MM.1S (cell line): Measurements from ENCODE around the gene PAX8.
"Not testable (repeated sequence)": the region's sequence is repeated elsewhere in the genome, so short reads cannot be mapped to it uniquely, and the experiment has no call there.

Experiments
- DNase-seq: peaks from one replicate; pipeline ENCODE4 v3.0.0-alpha.2; 2015
- H2AFZ ChIP-seq: fragments of 300-600 bp; sonication (generic); 2 replicates; pipeline ENCODE4 v1.6.0; 2016; ENCODE audit warnings: antibody characterized with exemption, low read length
- H3F3A ChIP-seq: fragments of 300-600 bp; sonication (generic); 2 replicates; pipeline ENCODE4 v1.6.1; 2016; ENCODE audit warnings: mild to moderate bottlenecking, antibody characterized with exemption, low read length, moderate library complexity, mixed read lengths; ENCODE audit not compliant: insufficient read depth
- H3K27ac ChIP-seq: fragments of 300-600 bp; sonication (generic); 2 replicates; pipeline ENCODE4 v1.5.1; 2016; ENCODE audit warnings: mild to moderate bottlenecking, low read length
- H3K27me3 ChIP-seq: fragments of 300-600 bp; sonication (generic); replicated peaks from 2 replicates; pipeline ENCODE4 v1.6.0; 2016; ENCODE audit warnings: low read length; ENCODE audit not compliant: insufficient read depth
- H3K36me3 ChIP-seq: fragments of 300-600 bp; sonication (generic); replicated peaks from 2 replicates; pipeline ENCODE4 v1.6.1; 2016; ENCODE audit warnings: mild to moderate bottlenecking, low read length, mixed read lengths; ENCODE audit not compliant: insufficient read depth
- H3K4me1 ChIP-seq: fragments of 300-600 bp; sonication (generic); 2 replicates; pipeline ENCODE4 v1.6.1; 2016; ENCODE audit warnings: low read length, mixed read lengths
- H3K4me2 ChIP-seq: fragments of 300-600 bp; sonication (generic); 2 replicates; pipeline ENCODE4 v1.6.0; 2016; ENCODE audit warnings: low read depth, low read length
- H3K4me3 ChIP-seq: fragments of 300-600 bp; sonication (generic); 2 replicates; pipeline ENCODE4 v1.5.1; 2016; ENCODE audit warnings: low read length, mixed read lengths
- H3K79me2 ChIP-seq: fragments of 300-600 bp; sonication (generic); 2 replicates; pipeline ENCODE4 v1.6.1; 2016; ENCODE audit warnings: mixed run types, low read length, mixed read lengths
- H3K9ac ChIP-seq: fragments of 300-600 bp; sonication (generic); 2 replicates; pipeline ENCODE4 v1.6.1; 2016; ENCODE audit warnings: low read length, mixed read lengths
- H3K9me2 ChIP-seq: fragments of 300-600 bp; sonication (generic); replicated peaks from 2 replicates; pipeline ENCODE4 v1.6.1; 2016; ENCODE audit warnings: mild to moderate bottlenecking, low read length, mixed read lengths; ENCODE audit not compliant: insufficient read depth
- H3K9me3 ChIP-seq: fragments of 300-600 bp; sonication (generic); replicated peaks from 2 replicates; pipeline ENCODE4 v1.6.1; 2016; ENCODE audit warnings: mild to moderate bottlenecking, low read length, mixed read lengths; ENCODE audit not compliant: insufficient read depth
- H4K20me1 ChIP-seq: fragments of 300-600 bp; sonication (generic); 2 replicates; pipeline ENCODE4 v1.6.1; 2016; ENCODE audit warnings: mild to moderate bottlenecking, low read length, moderate library complexity, mixed read lengths; ENCODE audit not compliant: insufficient read depth
- EZH2 ChIP-seq: fragments of 300-600 bp; sonication (generic); optimal IDR thresholded peaks from 2 replicates; pipeline ENCODE3; 2017; ENCODE audit warnings: low read depth, mild to moderate bottlenecking, antibody characterized with exemption, low read length, mixed read lengths
- EZH2phosphoT487 ChIP-seq: fragments of 300-600 bp; sonication (generic); IDR thresholded peaks from 2 replicates; pipeline ENCODE4 v1.6.1; 2018; ENCODE audit warnings: antibody characterized with exemption, low read length
- TF ChIP-seq, protein P1 (sequence below): fragments of 300-600 bp; sonication (generic); IDR thresholded peaks from 2 replicates; pipeline ENCODE4 v1.5.1; 2016; ENCODE audit warnings: antibody characterized with exemption, low read length, mixed read lengths

Gene PAX8

DNA sequence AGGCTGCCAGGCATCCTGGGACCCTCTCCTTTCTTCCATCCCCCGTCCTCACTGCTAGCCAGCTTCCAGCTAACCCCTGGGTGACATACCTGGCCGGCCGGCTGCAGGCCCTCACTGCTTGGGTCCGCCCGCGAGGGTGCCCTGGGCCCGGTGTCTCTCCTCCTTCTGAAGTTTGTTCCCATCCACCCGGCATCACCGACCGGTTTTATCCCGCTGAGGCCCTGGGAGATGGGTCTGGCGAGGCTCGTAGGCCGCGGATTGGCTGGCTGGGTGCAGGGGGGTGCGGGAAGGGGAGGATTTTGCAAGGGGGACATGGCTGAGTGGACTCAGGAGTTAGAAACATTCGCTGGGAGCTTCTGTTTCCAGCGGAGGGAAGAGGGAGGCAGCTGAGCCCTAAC lies at the start of gene PAX8:
PAX8 (minus strand) TSS at position 180 of the 398 bp plus-strand sequence. CDS start 527 bp downstream, outside the sequence.
- no peaks in the 10 kb centered on the region for H3K9me3 ChIP-seq
- no peaks in the 10 kb centered on the region for H3F3A ChIP-seq
- H3K9ac ChIP-seq: no peak within 1 kb of the TSS
- no peaks in the 10 kb centered on the region for H3K79me2 ChIP-seq
- DNase-seq: no peak
- TF ChIP-seq, protein P1, sequence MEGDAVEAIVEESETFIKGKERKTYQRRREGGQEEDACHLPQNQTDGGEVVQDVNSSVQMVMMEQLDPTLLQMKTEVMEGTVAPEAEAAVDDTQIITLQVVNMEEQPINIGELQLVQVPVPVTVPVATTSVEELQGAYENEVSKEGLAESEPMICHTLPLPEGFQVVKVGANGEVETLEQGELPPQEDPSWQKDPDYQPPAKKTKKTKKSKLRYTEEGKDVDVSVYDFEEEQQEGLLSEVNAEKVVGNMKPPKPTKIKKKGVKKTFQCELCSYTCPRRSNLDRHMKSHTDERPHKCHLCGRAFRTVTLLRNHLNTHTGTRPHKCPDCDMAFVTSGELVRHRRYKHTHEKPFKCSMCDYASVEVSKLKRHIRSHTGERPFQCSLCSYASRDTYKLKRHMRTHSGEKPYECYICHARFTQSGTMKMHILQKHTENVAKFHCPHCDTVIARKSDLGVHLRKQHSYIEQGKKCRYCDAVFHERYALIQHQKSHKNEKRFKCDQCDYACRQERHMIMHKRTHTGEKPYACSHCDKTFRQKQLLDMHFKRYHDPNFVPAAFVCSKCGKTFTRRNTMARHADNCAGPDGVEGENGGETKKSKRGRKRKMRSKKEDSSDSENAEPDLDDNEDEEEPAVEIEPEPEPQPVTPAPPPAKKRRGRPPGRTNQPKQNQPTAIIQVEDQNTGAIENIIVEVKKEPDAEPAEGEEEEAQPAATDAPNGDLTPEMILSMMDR: no peak
- TF ChIP-seq EZH2phosphoT487 (no peak), EZH2 (no peak)
- no peaks in the 10 kb centered on the region for H3K36me3 ChIP-seq
- no peak within 1 kb of the TSS for H2AFZ ChIP-seq
- H3K9me2 ChIP-seq: no peaks in the 10 kb centered on the region
- H3K27me3 ChIP-seq: peaks cover 20% of the 10 kb centered on the region; the same call in 1 of the 2 replicates
- H4K20me1 ChIP-seq: no peaks in the 10 kb centered on the region
- H3K27ac ChIP-seq: no peak within 1 kb of the TSS
- H3K4me1 ChIP-seq: no peaks in the 10 kb centered on the region
- no peak within 1 kb of the TSS for H3K4me3 ChIP-seq
- no peak within 1 kb of the TSS for H3K4me2 ChIP-seq

GRCh38 chr2:113328043-113328442 lies 49.3 kb upstream of the PAX8 start:
- H3F3A ChIP-seq: no peaks in the 10 kb centered on the region

GRCh38 chr2:113325161-113325731 lies 46.5 kb upstream of the PAX8 start:
- H3K27ac ChIP-seq, H3K36me3 ChIP-seq, H3F3A ChIP-seq, H3K9me2 ChIP-seq, H3K9me3 ChIP-seq, DNase-seq, H3K4me1 ChIP-seq, H3K27me3 ChIP-seq, H4K20me1 ChIP-seq, H3K79me2 ChIP-seq, H3K9ac ChIP-seq: not testable (repeated sequence)
- H3K4me2 ChIP-seq: peak overlapping the region; percentile 66; the same call in 1 of the 2 replicates
- H3K4me3 ChIP-seq: peak overlapping the region; percentile 57
- H2AFZ ChIP-seq: peak overlapping the region; percentile 63

More at GRCh38 chr2:113328043-113328442, 49.3 kb upstream of the PAX8 start:
- Histone ChIP-seq H3K4me3 (no peak overlapping the region), H3K4me2 (no peak overlapping the region), H3K4me1 (no peaks in the 10 kb centered on the region), H2AFZ (no peak overlapping the region), H4K20me1 (no peaks in the 10 kb centered on the region), H3K9ac (no peak overlapping the region), H3K27ac (no peak overlapping the region), H3K36me3 (no peaks in the 10 kb centered on the region), H3K9me2 (no peaks in the 10 kb centered on the region), H3K79me2 (no peaks in the 10 kb centered on the region), H3K9me3 (no peaks in the 10 kb centered on the region), H3K27me3 (no peaks in the 10 kb centered on the region)
- TF ChIP-seq EZH2phosphoT487 (no peak), EZH2 (no peak)
- TF ChIP-seq, protein P1: no peak
- DNase-seq: no peak

DNA sequence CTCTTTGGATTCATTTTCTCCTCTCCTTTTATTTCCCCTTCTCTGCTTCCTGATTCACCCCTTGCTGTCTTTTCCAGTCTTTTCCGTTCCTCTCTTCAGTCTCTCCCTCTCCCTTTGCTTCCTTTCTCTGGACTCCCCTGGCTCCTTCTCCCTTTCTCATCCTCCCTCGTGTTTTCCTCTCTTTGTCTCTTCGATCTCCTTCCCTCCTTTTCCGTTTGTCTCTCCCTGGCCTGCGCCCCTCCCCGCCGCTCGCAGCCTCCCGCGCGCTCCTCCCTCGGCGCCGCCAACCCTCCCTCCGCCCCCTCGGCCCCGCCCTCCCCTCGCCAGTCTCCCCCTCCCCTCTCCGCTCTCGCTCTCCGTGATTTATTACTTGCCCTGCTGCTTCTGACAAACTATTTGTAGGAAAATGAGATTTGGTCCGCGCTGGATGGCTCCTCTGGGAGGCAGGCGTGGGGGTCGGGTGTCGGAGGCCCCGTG lies 46.0 kb upstream of the PAX8 start:
- Histone ChIP-seq H3F3A (no peaks in the 10 kb centered on the region), H2AFZ (peak overlapping the region; percentile 63), H4K20me1 (no peaks in the 10 kb centered on the region), H3K4me2 (peak overlapping the region; percentile 66; the same call in 1 of the 2 replicates), H3K4me3 (peak overlapping the region; percentile 57), H3K27me3 (no peaks in the 10 kb centered on the region), H3K9me2 (no peaks in the 10 kb centered on the region), H3K36me3 (no peaks in the 10 kb centered on the region), H3K27ac (no peak overlapping the region), H3K79me2 (no peaks in the 10 kb centered on the region), H3K9me3 (no peaks in the 10 kb centered on the region), H3K9ac (no peak overlapping the region), H3K4me1 (no peaks in the 10 kb centered on the region)
- no peak for DNase-seq
- TF ChIP-seq EZH2 (no peak), EZH2phosphoT487 (no peak)
- TF ChIP-seq, protein P1: no peak

DNA sequence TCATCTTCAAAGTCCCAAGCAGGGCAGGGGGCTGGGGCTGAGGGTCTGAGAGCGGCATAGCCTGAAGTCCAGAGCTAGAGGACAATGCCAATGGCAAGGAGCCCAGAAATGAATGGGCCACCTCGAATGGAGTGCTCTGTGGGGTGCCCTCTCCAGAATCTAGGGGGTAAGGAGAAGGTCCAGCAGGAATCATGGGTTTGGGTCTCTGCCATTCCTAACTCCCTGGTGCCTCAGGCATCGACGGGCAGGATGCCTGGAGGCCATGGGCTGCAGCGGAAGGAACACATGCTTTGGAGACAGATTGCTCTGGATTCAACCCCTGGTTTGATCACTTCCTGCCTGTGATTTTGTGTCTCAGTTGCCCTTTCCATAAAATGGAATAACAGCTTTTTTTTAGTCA lies 44.4 kb upstream of the PAX8 start:
- not testable (repeated sequence) for H3K36me3 ChIP-seq, H2AFZ ChIP-seq, H3K27me3 ChIP-seq, H4K20me1 ChIP-seq, H3K9me2 ChIP-seq, H3K4me3 ChIP-seq, H3F3A ChIP-seq, H3K79me2 ChIP-seq, DNase-seq, H3K9me3 ChIP-seq, H3K4me2 ChIP-seq, H3K9ac ChIP-seq, H3K27ac ChIP-seq, H3K4me1 ChIP-seq

DNA sequence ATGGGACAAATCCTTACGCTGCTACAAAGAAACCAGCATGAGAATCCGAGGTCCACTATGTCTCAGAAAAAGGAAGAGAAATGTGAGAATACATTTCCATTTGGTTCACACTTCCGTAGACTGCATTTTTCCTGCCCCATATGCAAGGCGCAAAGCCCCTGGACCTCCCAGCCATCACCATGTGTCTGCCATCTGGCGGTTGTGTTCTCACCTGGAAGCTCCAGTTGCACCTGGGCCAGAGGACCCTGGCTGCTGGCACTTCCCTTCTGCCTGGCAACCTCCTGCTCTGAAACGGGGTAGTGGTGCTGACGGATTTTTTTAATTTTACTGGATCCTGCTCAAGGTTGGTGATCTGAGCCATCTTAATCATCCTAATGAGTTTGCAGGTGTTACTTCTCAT lies 41.4 kb upstream of the PAX8 start:
- not testable (repeated sequence) for H3K9me3 ChIP-seq, H3F3A ChIP-seq, H4K20me1 ChIP-seq, H3K4me1 ChIP-seq, H3K79me2 ChIP-seq, H3K9me2 ChIP-seq, DNase-seq, H3K9ac ChIP-seq, H2AFZ ChIP-seq, H3K27me3 ChIP-seq, H3K27ac ChIP-seq, H3K36me3 ChIP-seq, H3K4me3 ChIP-seq, H3K4me2 ChIP-seq
